ENCODE measurements around the gene PRPF18. TPM values are rescaled to one million over a fixed set of nuclear protein-coding genes. Genes with fewer than 3 reads are reported as not detected.

The PRPF18 gene
- total RNA-seq, 1 donor from 2014 or later, result 21.0 TPM

- Histone ChIP-seq H3K27me3 (ENCODE audit: insufficient read depth, low read length) (no peaks in the 10 kb centered on the region), H3K36me3 (ENCODE audit: insufficient read depth, low read length) (peaks cover 82% of the 10 kb centered on the region), H3K9ac (ENCODE audit: low read length) (peak overlapping the region; percentile 39), H3K79me2 (ENCODE audit: insufficient read depth, low read length) (peaks cover 10% of the 10 kb centered on the region), H4K20me1 (ENCODE audit: insufficient read depth, low read length) (peaks cover 17% of the 10 kb centered on the region), H2AFZ (ENCODE audit: low read depth, low read length) (no peak overlapping the region), H3K27ac (ENCODE audit: low read depth, low read length) (peak overlapping the region; percentile 43), H3K4me3 (ENCODE audit: insufficient read depth, low read depth, low read length) (no peak overlapping the region), H3K4me2 (ENCODE audit: low read length) (peak overlapping the region; percentile 2), H3K9me3 (ENCODE audit: insufficient read depth, low read depth, low read length) (no peaks in the 10 kb centered on the region), H3K4me1 (ENCODE audit: insufficient read depth, low read length) (peaks cover 24% of the 10 kb centered on the region)
- TF ChIP-seq EZH2 (IDR thresholded peaks at IDR 0.05; ENCODE audit: insufficient read depth, low read length), result no peak
- Mint-ChIP-seq H3K4me3 (ENCODE audit: unreplicated experiment) (no peak overlapping the region), H3K36me3 (ENCODE audit: low read depth, unreplicated experiment) (peaks cover 23% of the 10 kb centered on the region), H3K4me1 (ENCODE audit: low read depth, unreplicated experiment) (peaks cover 11% of the 10 kb centered on the region), H3K27me3 (ENCODE audit: low read depth, unreplicated experiment) (no peaks in the 10 kb centered on the region), H3K9me3 (ENCODE audit: unreplicated experiment) (no peaks in the 10 kb centered on the region), H3K27ac (ENCODE audit: unreplicated experiment) (peak overlapping the region; percentile 49)
- FAIRE-seq (no peak), DNase-seq (ENCODE audit: low read depth) (peak; percentile 72)
These were observed 73.8 kb downstream of the PRPF18 start for GRCh38 chr10:13660551-13660920.

- no peak overlapping the region for H3K27ac Mint-ChIP-seq (ENCODE audit: unreplicated experiment)
- peaks cover 81% of the 10 kb centered on the region for H3K36me3 ChIP-seq (ENCODE audit: insufficient read depth, low read length)
- no peak overlapping the region for H3K9ac ChIP-seq (ENCODE audit: low read length)
- no peak overlapping the region for H2AFZ ChIP-seq (ENCODE audit: low read depth, low read length)
- H3K4me3 Mint-ChIP-seq (ENCODE audit: unreplicated experiment), result no peak overlapping the region
- peaks cover 8% of the 10 kb centered on the region for H3K79me2 ChIP-seq (ENCODE audit: insufficient read depth, low read length)
- H3K27ac ChIP-seq (ENCODE audit: low read depth, low read length), result peak overlapping the region; percentile 43
- H3K4me2 ChIP-seq (ENCODE audit: low read length), result no peak overlapping the region
- no peak for FAIRE-seq
- no peak for TF ChIP-seq CTCF (IDR thresholded peaks at IDR 0.05; ENCODE audit: insufficient read depth, low read depth, low read length)
- no peak for TF ChIP-seq EZH2 (IDR thresholded peaks at IDR 0.05; ENCODE audit: insufficient read depth, low read length)
- peaks cover 23% of the 10 kb centered on the region for H3K36me3 Mint-ChIP-seq (ENCODE audit: low read depth, unreplicated experiment)
- no peak for DNase-seq (ENCODE audit: low read depth)
- peaks cover 12% of the 10 kb centered on the region for H4K20me1 ChIP-seq (ENCODE audit: insufficient read depth, low read length)
- H3K27me3 ChIP-seq (ENCODE audit: insufficient read depth, low read length), result no peaks in the 10 kb centered on the region
- H3K4me3 ChIP-seq (ENCODE audit: insufficient read depth, low read depth, low read length), result no peak overlapping the region
- no peaks in the 10 kb centered on the region for H3K9me3 Mint-ChIP-seq (ENCODE audit: unreplicated experiment)
- H3K9me3 ChIP-seq (ENCODE audit: insufficient read depth, low read depth, low read length), result no peaks in the 10 kb centered on the region
- H3K27me3 Mint-ChIP-seq (ENCODE audit: low read depth, unreplicated experiment), result no peaks in the 10 kb centered on the region
- H3K4me1 ChIP-seq (ENCODE audit: insufficient read depth, low read length), result peaks cover 24% of the 10 kb centered on the region
- peaks cover 11% of the 10 kb centered on the region for H3K4me1 Mint-ChIP-seq (ENCODE audit: low read depth, unreplicated experiment)
These were observed 74.5 kb downstream of the PRPF18 start for GRCh38 chr10:13661256-13661655.

- Mint-ChIP-seq H3K9me3 (ENCODE audit: unreplicated experiment) (peaks cover 6% of the 10 kb centered on the region), H3K27me3 (ENCODE audit: low read depth, unreplicated experiment) (no peaks in the 10 kb centered on the region), H3K4me1 (ENCODE audit: low read depth, unreplicated experiment) (peaks cover 3% of the 10 kb centered on the region), H3K4me3 (ENCODE audit: unreplicated experiment) (no peak overlapping the region), H3K27ac (ENCODE audit: unreplicated experiment) (no peak overlapping the region), H3K36me3 (ENCODE audit: low read depth, unreplicated experiment) (peaks cover 41% of the 10 kb centered on the region)
- no peak overlapping the region for H3K4me3 ChIP-seq (ENCODE audit: insufficient read depth, low read depth, low read length)
- H3K36me3 ChIP-seq (ENCODE audit: insufficient read depth, low read length), result peaks cover 84% of the 10 kb centered on the region
- H3K4me1 ChIP-seq (ENCODE audit: insufficient read depth, low read length), result peaks cover 7% of the 10 kb centered on the region
- H3K27ac ChIP-seq (ENCODE audit: low read depth, low read length), result no peak overlapping the region
- TF ChIP-seq EZH2 (IDR thresholded peaks at IDR 0.05; ENCODE audit: insufficient read depth, low read length) (no peak), CTCF (IDR thresholded peaks at IDR 0.05; ENCODE audit: insufficient read depth, low read depth, low read length) (no peak)
- H3K9ac ChIP-seq (ENCODE audit: low read length), result no peak overlapping the region
- H3K4me2 ChIP-seq (ENCODE audit: low read length), result no peak overlapping the region
- DNase-seq (ENCODE audit: low read depth) (no peak), FAIRE-seq (no peak)
- H3K27me3 ChIP-seq (ENCODE audit: insufficient read depth, low read length), result no peaks in the 10 kb centered on the region
- no peak overlapping the region for H2AFZ ChIP-seq (ENCODE audit: low read depth, low read length)
- H4K20me1 ChIP-seq (ENCODE audit: insufficient read depth, low read length), result peaks cover 40% of the 10 kb centered on the region
- peaks cover 16% of the 10 kb centered on the region for H3K79me2 ChIP-seq (ENCODE audit: insufficient read depth, low read length)
- no peaks in the 10 kb centered on the region for H3K9me3 ChIP-seq (ENCODE audit: insufficient read depth, low read depth, low read length)
These were observed 78.9 kb downstream of the PRPF18 start for GRCh38 chr10:13665516-13666262.

All from astrocyte (in vitro differentiated cells and primary cell).